ENCODE data around the gene TYRP1. TPM values are rescaled to one million over a fixed set of nuclear protein-coding genes. Genes with fewer than 3 reads are reported as not detected.

Gene TYRP1
- total RNA-seq, 2 experiments from 2014 or later, result not detected

DNA sequence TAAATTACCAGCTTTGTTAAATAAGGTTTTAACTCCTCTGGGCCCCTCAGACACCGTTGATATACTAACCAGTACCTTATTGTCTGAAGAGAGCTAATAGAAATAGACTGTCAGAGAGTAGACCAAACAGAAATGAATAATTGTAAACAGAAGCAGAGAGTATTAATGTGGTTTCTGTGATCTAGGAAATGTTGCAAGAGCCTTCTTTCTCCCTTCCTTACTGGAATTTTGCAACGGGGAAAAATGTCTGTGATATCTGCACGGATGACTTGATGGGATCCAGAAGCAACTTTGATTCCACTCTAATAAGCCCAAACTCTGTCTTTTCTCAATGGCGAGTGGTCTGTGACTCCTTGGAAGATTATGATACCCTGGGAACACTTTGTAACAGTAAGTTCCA is 5.1 kb downstream of the TYRP1 start:
- BruUV-seq (replicated peaks), result no TSS peak
- no peak for DNase-seq (ENCODE audit: low spot score)
- Histone ChIP-seq H3K9me3 (ENCODE audit: low read length) (no peaks in the 10 kb centered on the region), H3K4me3 (ENCODE audit: low read depth, low read length, poor library complexity, severe bottlenecking) (no peak overlapping the region), H3K36me3 (ENCODE audit: insufficient read depth, low read length) (no peaks in the 10 kb centered on the region), H4K20me1 (ENCODE audit: insufficient read depth, low read length) (no peaks in the 10 kb centered on the region), H3K79me2 (ENCODE audit: insufficient read depth, low read depth, low read length) (no peaks in the 10 kb centered on the region), H3K4me2 (ENCODE audit: low read length) (no peak overlapping the region), H3K27ac (ENCODE audit: low read depth, low read length, poor library complexity, severe bottlenecking) (no peak overlapping the region), H3K9me2 (ENCODE audit: insufficient read depth, low read length) (no peaks in the 10 kb centered on the region), H2AFZ (ENCODE audit: low read length) (no peak overlapping the region), H3K4me1 (ENCODE audit: insufficient read depth, low read length, poor library complexity, severe bottlenecking) (no peaks in the 10 kb centered on the region)
- CTCF ChIA-PET (ENCODE audit: unreplicated experiment), result no interaction called here
- POLR2A ChIA-PET, result interaction anchor here (0.5 kb wide), 1 partner anchor 153 kb away, joined by 4 read pairs; no protein-coding TSS in a partner anchor
- TF ChIP-seq CTCF (conservative IDR thresholded peaks at IDR 0.05; ENCODE audit: low read length), result no peak
- no peak for TF ChIP-seq EZH2phosphoT487 (IDR thresholded peaks at IDR 0.05; ENCODE audit: borderline replicate concordance, low read depth, low read length)
- intact Hi-C loops (cut with micrococcal nuclease; ENCODE audit: unreplicated experiment), result no loop called here

- H3K4me3 ChIP-seq (ENCODE audit: low read depth, low read length, poor library complexity, severe bottlenecking), result no peak overlapping the region
- no peaks in the 10 kb centered on the region for H3K9me3 ChIP-seq (ENCODE audit: low read length)
- H3K4me2 ChIP-seq (ENCODE audit: low read length), result no peak overlapping the region
- intact Hi-C loops (cut with micrococcal nuclease; ENCODE audit: unreplicated experiment), result no loop called here
- no peak; the same call in 1 of the 2 replicates for TF ChIP-seq CTCF (conservative IDR thresholded peaks at IDR 0.05; ENCODE audit: low read length)
- TF ChIP-seq EZH2phosphoT487 (IDR thresholded peaks at IDR 0.05; ENCODE audit: borderline replicate concordance, low read depth, low read length), result no peak
- H3K9me2 ChIP-seq (ENCODE audit: insufficient read depth, low read length), result no peaks in the 10 kb centered on the region
- BruUV-seq (replicated peaks), result no TSS peak
- H3K79me2 ChIP-seq (ENCODE audit: insufficient read depth, low read depth, low read length), result no peaks in the 10 kb centered on the region
- no peak overlapping the region for H2AFZ ChIP-seq (ENCODE audit: low read length)
- DNase-seq (ENCODE audit: low spot score), result no peak
- POLR2A ChIA-PET, result interaction anchor here (0.6 kb wide), 1 partner anchor 29 kb away, joined by 3 read pairs; no protein-coding TSS in a partner anchor
- H4K20me1 ChIP-seq (ENCODE audit: insufficient read depth, low read length), result no peaks in the 10 kb centered on the region
- CTCF ChIA-PET (ENCODE audit: unreplicated experiment), result no interaction called here
- H3K36me3 ChIP-seq (ENCODE audit: insufficient read depth, low read length), result no peaks in the 10 kb centered on the region
- no peak overlapping the region for H3K27ac ChIP-seq (ENCODE audit: low read depth, low read length, poor library complexity, severe bottlenecking)
- H3K4me1 ChIP-seq (ENCODE audit: insufficient read depth, low read length, poor library complexity, severe bottlenecking), result no peaks in the 10 kb centered on the region
Observed at GRCh38 chr9:12698986-12699385, 5.8 kb downstream of the TYRP1 start.

GRCh38 chr9:12699529-12699928 is 6.3 kb downstream of the TYRP1 start:
- Histone ChIP-seq H3K9me2 (ENCODE audit: insufficient read depth, low read length) (no peaks in the 10 kb centered on the region), H3K4me2 (ENCODE audit: low read length) (no peak overlapping the region), H4K20me1 (ENCODE audit: insufficient read depth, low read length) (no peaks in the 10 kb centered on the region), H2AFZ (ENCODE audit: low read length) (no peak overlapping the region), H3K4me1 (ENCODE audit: insufficient read depth, low read length, poor library complexity, severe bottlenecking) (no peaks in the 10 kb centered on the region), H3K4me3 (ENCODE audit: low read depth, low read length, poor library complexity, severe bottlenecking) (no peak overlapping the region), H3K9me3 (ENCODE audit: low read length) (no peaks in the 10 kb centered on the region), H3K79me2 (ENCODE audit: insufficient read depth, low read depth, low read length) (no peaks in the 10 kb centered on the region), H3K27ac (ENCODE audit: low read depth, low read length, poor library complexity, severe bottlenecking) (no peak overlapping the region), H3K36me3 (ENCODE audit: insufficient read depth, low read length) (no peaks in the 10 kb centered on the region)
- TF ChIP-seq CTCF (conservative IDR thresholded peaks at IDR 0.05; ENCODE audit: low read length), result no peak
- TF ChIP-seq EZH2phosphoT487 (IDR thresholded peaks at IDR 0.05; ENCODE audit: borderline replicate concordance, low read depth, low read length), result no peak
- CTCF ChIA-PET (ENCODE audit: unreplicated experiment), result no interaction called here
- POLR2A ChIA-PET, result no interaction called here
- intact Hi-C loops (cut with micrococcal nuclease; ENCODE audit: unreplicated experiment), result no loop called here
- no peak for DNase-seq (ENCODE audit: low spot score)
- no TSS peak for BruUV-seq (replicated peaks)
